GM19043 (cell line): ENCODE results near the gene AKAP11.
A peak's percentile ranks its signal among the peaks of the same experiment; 100 is the strongest.

Experiments used
- ATAC-seq: cut with Tn5 transposase; IDR thresholded peaks from one replicate; pipeline ENCODE4 v1.9.1; 2021; ENCODE audit warnings: low read depth; ENCODE audit not compliant: unreplicated experiment

Gene AKAP11

DNA sequence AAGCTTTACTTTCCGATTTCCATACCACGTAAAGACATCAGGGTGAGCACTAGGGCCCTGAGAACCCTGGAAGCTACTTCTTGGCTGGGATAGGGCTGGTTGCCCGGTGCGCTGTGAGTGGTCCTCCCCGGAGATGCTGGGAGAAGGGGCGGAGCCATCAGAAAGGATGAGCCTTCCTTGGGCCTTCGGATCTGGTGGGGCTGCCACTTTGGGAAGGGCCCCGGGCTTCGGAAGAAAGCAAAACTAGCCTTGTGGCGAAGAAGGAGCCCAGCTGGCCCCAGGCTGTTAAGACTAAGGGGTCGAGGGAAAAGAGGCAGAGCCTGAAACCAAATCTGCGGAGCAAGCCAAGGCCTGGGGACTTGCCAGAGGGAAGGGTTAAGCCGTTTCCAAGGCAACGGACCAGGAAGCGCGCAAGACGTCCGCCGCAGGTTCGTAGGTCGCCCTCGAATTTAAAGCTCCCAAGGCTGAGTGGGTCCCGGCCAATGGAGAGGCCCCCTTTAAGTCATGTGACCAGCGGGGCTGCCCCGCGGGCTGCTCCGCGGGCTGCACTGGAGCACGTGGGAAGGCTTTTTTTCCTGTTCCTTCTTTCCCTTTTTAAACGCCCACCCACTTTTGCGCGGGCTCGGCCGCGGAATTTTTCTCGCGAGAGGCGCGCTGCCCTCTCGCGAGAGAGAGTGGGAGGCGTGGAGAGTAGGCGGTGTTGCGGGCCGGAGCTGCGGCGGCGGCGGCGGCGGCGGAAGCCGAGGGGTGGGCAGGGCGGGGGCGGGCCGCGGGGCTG, 426 bp upstream of the AKAP11 start:
- peak; percentile 79 for ATAC-seq

DNA sequence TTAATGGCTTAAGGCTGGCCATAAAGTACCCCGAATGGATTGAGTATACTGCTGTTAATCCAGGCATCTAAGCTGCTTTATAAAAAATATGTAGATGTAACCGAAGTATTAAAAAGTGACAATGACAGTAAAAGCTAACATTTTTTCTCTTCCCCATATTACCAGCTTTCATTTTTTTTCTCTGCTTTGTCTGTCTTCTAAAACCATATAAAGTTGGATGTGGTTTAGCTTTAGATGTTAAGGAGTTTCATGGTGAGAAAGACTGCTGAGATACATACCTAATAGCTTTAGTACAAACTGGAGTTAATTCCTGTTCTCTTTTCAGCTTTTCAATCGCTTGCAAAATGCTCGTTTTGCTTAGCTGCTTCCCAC, 838 bp downstream of the AKAP11 start:
- no peak for ATAC-seq

DNA sequence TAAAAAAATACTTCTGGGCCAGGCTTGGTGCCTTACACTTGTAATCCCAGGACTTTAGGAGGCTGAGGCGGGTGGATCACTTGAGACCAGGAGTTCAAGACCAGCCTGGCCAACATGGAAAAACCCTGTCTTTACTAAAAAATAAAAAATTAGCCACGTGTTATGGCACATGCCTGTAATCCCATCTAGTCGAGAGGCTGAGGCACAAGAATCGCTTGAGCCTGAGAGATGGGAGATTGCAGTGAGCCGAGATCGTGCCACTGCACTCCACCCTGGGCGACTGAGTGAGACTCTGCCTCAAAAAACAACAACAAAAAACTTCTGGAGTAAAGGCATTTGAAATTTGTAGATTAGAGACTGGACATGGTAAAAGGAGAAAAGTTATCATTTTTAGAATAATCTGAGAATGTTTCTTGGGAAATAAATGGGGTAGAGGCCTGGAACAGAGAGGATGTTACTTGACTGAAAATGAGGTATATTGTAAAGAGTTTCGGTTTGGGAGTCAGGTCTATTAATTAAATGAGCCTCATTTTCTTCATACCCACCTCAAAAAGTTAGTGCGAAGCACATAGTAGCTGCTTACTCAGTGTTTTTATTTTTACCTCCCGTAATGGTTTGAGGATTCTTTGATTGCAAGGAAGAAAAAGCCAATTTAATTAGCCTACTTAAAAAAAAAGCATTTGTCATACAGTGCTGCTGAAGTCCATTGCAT, 2.6 kb downstream of the AKAP11 start:
- ATAC-seq = no peak

DNA sequence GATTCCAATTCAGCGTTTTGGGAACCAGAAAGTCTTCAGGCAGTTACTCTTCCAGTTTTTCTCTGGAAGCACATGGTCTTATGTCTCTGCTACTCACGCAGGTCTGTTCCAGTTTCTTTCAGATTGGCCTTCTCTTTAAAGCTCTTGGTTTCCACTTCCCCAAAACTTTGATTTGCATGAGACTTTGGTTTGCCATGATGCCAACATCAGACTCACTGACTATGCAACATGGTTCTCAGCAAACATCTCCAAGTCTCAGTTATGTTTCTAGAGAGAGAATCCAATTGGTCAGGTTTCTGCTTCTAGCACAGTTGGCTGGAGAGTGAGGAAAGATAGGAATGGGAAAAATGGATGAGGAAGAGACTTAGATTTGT, 3.1 kb downstream of the AKAP11 start:
- peak; percentile 29 for ATAC-seq

DNA sequence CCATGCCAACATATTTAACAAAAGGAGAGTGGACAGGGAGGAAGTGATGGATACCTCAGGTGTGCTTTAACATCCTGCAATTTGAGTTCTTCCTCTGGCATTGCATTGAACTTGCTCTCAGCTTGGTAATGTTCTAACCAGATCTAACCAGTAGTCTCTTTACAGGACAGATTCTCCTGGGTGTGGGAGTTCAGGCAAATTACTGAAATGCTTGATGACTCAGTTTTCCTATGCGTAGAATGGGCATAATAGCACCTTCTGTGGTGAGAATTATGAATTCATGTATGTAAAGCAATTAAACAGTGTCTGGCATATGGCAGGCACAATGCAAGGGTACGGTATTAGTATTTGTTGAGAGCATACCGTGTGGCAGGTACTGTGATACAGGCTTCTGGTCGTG, 3.6 kb downstream of the AKAP11 start:
- no peak for ATAC-seq

DNA sequence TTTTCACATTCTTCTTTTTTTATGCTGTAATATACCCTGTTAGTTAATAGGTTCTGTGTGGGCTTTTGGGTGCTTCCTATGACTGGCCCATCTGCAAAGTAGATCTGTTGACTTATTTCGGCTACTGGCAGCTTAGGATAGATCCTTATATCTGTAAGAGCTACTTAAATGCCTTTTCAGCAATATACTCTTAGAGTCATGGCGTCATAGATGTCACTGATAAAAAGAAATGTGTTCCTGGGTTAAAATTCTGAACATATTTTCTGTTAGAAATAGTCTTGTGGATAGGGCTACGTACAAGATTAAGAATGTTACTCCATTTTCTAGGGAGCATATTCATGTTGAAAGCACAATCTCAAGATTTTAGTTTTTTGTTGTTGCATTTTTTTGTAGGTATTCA, 4.7 kb downstream of the AKAP11 start:
- ATAC-seq = no peak

DNA sequence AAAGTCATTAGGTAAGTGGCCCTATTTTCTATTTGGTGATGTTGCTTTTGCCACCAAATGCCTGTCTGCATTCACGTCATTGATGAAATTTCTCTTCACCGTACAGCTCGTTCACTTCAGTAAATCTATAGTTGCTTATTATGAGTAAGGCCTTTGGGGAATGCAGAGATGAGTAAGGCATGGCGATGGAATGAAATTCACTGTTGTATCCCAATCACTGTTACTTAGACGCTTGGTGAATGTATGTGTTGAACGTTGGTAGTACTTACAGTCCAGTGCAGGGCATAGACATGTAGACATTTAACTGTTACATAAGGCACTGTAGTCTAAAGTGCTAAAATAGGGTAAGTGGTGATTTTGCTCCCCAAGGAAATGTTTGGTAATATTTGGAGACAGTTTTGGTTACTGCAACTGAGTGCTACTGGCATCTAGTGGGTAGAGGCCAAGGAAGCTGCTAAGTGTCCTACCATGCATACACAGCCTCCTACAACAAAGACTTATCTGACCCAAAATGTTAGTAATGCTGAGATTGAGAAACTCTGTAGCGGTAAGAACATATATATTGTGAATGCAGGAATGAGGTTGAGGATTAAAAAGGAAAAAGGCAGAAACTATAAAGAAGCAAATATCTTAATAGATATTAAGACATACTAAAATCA, 5.8 kb downstream of the AKAP11 start:
- ATAC-seq = no peak

DNA sequence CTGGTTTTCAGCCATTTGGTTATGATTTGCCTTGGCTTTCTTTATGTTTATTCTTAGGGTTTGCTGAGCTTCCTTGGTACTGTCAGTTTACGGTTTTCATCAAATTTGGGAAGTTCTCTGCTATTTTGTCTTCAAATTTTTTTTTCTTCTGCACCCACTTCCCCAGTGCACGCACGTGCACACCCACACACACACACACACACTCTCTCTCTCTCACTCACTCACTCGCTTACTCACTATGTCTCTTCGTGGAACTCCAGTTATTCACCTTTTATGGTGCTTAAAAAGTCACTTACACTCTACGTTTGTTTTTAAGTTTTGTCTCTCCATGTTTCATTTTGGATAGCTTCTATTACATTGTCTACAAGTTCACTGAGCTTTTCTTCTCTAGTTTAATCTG, 7.1 kb downstream of the AKAP11 start:
- no peak for ATAC-seq

DNA sequence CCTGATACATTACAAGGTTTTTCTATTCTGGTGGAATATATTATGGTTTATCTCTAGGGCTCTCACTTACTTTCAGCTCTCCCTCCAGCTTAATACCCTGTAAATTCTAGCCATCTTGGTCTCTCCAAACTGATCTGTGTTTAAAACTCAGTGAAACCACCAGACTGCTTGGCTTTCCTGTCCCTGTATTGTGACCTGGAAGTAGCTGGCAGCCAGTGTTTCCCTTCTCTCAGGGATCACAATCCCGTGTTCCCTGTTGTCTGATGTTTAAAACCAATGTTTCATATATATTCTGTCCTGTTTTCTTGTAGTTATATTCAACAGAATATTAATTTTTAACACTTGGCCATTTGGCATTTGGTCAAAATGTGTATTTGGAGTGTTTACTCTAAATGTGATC, 8.0 kb downstream of the AKAP11 start:
- no peak for ATAC-seq

DNA sequence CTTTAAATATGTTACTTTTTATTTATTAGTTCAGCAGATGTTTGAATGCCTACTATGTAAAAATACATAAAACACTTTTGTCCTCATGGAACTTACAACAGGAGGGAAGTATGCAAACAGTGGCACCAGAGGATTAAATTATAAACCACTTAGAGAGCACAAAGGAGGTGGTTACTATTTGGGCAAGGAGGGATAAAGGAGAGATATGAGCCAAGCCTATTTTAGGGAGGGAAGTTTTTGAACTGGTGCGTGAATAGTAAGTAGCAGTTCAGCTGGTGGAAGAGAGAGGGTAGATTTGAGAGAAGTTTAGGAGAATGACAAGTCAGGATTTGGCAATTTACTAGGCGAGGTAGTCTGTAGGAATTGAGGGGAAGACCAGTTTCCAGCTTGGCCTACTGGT, 8.6 kb downstream of the AKAP11 start:
- no peak for ATAC-seq

DNA sequence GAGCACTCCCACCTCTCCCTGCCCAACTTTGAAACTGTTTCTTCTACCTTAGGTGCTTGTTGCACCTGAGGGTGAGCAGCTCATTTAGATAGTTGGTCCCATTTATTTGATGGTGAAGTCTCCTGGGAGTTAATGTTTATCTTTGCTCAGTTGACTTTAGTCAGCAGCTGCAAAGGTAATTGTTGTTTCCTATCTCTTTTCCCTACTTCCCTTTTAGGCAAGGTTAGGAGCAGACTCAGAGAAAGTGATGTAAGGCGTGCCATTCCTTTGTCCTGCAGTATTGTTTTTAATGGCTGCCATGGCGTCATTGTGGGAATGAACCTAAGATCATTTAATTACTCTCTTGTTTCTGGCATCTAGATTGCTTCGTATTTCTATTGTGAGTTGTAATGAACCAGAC, 11.6 kb downstream of the AKAP11 start:
- ATAC-seq = no peak

DNA sequence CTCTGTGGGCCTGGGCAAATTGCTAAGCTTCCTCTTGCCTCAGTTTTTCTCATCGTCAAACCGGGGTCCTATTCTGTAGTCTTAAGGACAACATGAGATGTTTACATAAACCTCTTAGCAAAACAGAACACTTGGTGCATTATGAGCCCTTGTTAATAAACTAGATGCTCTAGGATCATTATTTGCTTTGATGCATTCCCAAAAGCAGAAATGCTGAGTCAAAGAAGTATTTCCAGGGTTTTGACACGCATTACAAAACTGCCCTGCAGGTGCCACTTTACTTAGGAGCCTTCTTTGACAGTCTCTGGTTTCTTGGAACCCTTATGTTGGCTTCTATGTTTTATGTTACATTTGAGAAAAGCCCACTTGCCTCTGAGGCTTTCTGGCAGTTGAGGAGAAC, 12.1 kb downstream of the AKAP11 start:
- ATAC-seq = no peak

DNA sequence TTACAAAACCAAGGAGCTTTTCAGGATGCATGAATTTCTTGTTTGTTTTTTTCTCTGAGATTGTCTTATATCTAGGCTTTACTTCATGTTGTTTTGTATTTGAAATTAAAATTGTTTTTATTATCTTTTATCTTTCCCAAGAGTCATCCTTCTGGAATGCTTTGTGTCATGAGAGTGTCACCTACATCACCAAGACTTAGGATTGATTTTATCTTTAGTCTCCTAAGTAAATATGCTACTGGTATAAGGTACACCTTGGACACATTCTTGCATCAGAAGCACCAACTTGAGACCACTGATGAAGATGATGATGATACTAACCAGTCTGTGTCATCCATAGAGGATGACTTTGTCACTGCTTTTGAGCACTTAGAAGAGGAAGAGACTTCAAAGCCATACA, 26.4 kb downstream of the AKAP11 start:
- no peak for ATAC-seq

DNA sequence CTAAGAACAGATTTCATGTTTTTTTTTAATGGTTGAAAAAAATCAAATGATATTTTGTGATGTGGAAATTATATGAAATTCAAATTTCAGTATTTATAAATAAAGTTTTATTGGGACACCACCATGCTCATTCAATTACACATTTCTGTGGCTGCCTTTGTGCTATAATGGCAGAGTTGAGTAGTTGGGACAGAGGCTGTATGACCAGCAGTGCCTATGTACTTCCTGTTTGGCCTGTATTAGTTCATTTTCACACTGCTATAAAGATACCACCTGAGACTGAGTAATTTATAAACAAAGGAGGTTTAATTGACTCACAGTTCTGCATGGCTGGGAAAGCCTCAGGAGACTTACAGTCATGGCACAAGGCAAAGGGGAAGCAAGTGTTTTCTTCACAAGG, 33.6 kb downstream of the AKAP11 start:
- ATAC-seq = no peak

DNA sequence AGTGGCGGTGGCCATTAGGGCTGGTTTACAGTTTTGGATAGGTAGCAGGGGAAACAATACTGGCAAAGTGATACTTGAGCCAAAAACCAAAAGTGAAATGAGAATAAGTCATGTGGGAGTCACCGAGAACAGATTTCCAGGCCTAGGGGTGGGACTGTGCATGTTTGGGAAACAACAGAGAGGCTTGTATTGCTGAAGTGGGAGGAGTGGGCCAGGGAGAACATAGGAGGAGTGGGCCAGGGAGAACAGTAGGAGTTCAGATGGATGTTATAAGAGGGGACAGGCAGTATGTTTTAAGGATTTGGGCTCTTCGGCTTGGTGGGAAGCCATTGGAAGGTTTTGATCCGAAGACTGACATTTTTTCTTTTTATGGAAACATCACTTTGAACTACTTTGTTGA, 35.5 kb downstream of the AKAP11 start:
- ATAC-seq = no peak

DNA sequence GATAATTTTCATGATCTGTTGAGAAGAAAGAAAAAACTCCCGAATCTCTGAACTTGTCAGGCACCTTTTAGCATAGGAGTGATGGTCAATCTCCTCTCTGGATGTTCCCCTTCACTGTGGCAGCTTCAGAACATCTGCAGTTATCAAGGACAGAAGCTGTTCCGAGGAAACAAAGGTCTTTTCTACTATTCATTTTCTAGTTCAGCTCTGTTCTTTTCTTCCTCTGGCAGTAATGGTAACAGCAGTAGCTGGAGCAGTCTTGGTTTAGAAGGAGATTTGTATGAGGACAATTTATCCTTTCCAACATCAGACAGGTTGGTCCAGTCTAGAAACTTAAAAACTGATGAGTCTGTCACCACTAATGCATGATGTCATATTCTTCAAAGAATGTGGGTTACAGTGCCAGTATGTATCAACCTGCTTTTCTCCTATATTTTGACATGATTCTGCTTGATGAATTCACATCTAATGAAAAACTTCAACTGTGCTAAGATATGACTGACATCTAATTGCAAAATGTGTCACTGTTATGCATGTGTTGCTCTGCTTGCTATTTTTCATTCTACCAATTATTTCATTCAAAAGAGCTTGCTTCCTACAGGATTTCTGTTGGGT, 41.0 kb downstream of the AKAP11 start:
- no peak for ATAC-seq

DNA sequence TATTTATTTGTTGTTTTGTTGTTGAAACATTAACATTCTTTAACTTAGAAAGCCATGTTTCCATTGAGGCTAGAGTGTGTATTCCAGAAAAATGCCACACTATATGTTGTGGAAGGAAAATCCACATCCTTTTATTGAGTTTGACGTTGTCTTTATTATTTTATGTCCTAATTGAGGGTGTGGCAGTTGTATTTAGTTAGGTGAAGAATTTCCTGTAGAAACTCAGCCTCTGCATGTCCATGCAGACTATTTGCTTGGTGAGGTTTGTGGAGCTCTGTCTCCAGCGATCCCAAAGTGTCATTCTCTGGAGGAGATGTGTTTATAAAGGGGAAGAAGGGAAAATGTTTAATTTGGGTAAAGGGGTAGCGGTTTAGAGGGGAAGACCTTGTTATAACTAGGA, 46.6 kb downstream of the AKAP11 start:
- no peak for ATAC-seq

DNA sequence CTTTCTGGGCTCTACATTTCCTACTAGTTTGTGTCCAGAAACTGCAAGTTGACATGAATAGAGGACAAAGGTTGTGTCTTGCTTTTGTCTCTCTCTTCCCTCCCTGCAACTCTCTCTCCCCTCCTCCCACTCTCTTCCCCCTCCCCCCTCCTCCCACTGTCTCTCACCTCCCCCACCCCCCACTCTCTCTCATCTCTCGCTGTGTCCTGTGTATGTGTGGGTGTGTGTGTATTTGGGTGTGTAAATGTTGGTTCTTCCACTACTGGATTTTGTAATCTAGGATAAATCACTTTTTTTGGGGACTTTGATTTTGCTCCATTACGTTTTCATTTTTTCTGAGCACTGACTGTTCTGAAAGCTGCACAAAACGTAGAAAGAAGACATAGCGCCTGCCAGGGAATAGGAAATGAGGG, 48.4 kb downstream of the AKAP11 start:
- ATAC-seq = no peak

DNA sequence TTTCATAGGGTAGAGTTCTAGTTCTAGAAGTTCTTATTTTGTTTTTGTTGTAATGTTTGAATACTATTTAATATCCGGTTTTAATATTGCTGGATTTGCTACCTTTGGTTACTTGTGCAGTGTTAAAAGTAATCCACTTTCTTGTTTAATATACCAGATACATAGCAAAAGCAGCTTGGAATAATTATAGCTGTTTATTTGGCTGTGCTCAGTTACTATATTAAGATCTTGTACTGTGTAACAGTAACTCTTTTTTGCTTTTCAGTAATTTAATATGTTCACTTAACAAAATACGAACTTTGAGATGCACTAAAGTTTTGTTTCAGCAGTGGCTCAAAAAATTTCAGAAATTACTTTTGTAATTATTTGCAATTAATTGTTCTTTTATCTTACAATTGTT, 50.9 kb downstream of the AKAP11 start:
- ATAC-seq = no peak

DNA sequence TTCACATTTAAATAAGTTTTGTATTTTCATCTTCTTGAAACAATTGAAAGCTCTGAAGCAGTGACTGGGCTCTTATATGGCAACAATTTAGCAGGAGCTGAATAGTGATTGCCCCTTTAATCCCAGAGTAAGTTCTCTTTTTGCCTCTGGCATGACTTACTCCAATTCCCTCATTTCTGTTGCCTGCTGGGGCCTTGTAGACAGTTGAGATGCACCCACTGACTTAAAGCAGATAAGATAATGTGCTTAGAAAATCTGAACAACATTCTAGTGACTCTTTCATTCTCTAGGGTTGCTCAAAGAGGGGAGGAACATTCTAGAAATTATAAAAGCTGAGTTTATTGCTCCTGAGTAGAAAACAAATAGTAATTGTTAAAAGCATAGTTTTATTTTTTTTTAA, 52.8 kb downstream of the AKAP11 start:
- ATAC-seq = no peak

DNA sequence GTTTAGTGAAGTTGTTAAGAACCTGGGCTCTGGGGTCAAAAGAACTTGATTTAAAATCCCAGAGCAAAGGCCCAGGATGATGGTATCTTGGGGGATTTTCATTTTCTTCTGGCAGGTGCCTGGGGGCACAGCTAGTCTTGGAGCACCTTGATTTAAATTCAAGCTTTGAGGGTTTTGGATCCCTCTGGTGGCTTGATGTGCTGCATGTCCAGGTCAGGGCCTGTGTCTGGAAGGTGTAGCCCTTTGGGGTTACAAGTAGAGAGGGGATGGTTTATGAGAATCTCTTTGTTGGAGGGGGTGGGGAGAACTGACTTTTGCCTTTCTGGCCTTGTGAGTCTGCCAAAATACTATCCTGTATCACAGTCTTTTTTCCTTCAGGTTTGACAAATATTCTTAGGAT, 55.8 kb downstream of the AKAP11 start:
- no peak for ATAC-seq

DNA sequence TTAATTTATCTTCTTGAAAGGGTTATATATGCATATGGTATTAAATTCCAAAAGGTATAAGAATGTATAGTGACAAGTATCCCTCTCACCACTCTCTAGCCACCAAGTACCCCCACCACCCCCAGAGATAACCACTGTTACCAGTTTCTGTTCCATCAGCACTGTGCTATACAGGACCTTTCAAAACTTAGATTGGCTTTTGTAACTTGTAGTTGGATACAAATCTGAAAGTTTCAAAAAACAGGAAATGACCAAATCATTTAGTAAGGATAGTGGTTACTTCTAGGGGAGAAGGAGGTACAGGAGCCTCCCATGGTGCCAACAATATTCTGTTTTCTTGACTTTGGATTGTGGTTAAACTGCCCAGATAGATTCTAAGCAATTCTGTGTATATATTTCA, 56.7 kb downstream of the AKAP11 start:
- ATAC-seq = no peak
